ENCODE measurements around the gene NKX3-2.

DNA sequence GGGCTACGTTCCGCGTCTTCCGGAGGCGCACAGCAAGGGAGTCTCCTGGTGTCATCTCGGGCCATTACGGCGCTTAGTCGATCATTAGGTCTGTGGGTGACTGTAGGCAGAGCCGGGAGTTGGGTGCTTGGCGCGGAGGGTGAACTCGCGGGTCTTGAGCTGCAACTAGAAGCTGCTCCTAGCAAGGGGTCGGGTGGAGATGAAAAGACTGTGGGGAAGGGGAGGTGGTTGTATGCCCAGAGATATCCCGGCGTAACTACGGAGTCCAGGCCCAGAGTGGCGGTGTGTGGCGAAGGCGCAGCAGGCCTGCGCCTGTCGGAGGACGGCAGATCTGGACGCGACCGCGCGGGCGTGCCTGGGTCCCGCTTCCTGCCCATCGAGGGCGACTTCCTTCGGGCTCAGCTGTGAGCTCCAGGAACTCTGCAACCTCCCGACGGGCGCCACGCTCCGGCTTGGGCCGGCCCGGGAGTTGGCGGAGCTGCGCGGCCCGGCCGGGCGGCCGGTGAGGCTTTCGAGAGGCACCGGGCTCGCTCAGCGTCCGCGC is 2.7 kb upstream of the NKX3-2 start:
- peak; percentile 98 for TF ChIP-seq EZH2 (IDR thresholded peaks at IDR 0.05; ENCODE audit: insufficient read depth, poor library complexity, severe bottlenecking)
- TF ChIP-seq EZH2phosphoT487 (IDR thresholded peaks at IDR 0.05; ENCODE audit: insufficient read depth, low read depth), result no peak; the same call in 1 of the 2 replicates
